ENCODE measurements around the gene UFD1. TPM values are rescaled to one million over a fixed set of nuclear protein-coding genes. Genes with fewer than 3 reads are reported as not detected.
A peak's percentile ranks its signal among the peaks of the same experiment; 100 is the strongest.

Gene UFD1
- total and polyA plus RNA-seq, 2 of the 13 experiments (the other 11 are each of a cell fraction or from before 2014, with no cell fraction given) = 47.9 to 51.1 TPM

DNA sequence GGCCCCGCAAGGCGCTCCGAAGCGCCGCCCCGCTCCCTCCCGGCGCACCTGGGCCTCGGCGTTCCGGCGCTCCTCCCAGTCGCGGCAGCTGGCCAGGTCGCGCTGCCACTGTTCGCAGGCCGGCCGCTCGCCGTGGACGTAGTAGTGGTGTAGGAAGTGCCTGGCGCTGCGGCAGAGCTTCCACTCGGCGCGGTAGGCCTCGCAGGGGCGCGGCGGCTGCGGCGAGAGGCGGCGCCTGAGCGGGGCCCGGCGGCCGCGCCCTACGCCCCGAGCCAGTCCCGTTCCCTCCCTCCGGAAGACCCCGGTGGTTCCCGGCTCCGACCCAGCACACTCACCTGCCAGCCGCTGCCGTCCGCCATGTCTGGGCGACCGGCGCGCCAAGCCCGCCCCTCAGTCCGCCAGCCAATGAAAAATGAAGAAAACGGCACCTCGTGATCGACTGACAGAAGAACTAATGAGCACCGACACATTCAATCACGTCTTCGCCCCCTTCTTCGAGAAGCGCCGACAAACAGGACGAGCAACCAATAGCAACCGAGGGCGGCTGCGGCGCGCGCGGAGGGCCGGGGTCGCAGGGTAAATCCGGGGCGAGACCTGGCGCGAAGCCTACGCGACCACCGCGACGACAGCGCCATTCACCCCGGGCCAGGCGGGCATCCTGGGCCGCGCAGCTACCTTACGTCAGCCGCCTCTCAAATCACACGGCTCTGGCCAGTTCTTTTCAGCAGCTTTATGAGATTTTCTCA, 31.5 kb downstream of the UFD1 start, which contains the start of gene C22orf39 (continued):
- no peak for TF ChIP-seq KAT7 (CRISPR knock-in tag; IDR thresholded peaks at IDR 0.05; ENCODE audit: borderline replicate concordance)
- no peak for TF ChIP-seq MLLT10 (CRISPR knock-in tag; IDR thresholded peaks at IDR 0.05)
- TF ChIP-seq SSRP1 (CRISPR knock-in tag; IDR thresholded peaks at IDR 0.05) = no peak
- no peak for TF ChIP-seq AKAP8 (CRISPR knock-in tag; IDR thresholded peaks at IDR 0.05)
- peak; percentile 90 for TF ChIP-seq ZFX (CRISPR knock-in tag; IDR thresholded peaks at IDR 0.05; ENCODE audit: low read depth)
- TF ChIP-seq KDM1A (CRISPR knock-in tag; IDR thresholded peaks at IDR 0.05) = no peak
- no peak for TF ChIP-seq NR3C1 (CRISPR knock-in tag; IDR thresholded peaks at IDR 0.05)
- TF ChIP-seq, protein P1, sequence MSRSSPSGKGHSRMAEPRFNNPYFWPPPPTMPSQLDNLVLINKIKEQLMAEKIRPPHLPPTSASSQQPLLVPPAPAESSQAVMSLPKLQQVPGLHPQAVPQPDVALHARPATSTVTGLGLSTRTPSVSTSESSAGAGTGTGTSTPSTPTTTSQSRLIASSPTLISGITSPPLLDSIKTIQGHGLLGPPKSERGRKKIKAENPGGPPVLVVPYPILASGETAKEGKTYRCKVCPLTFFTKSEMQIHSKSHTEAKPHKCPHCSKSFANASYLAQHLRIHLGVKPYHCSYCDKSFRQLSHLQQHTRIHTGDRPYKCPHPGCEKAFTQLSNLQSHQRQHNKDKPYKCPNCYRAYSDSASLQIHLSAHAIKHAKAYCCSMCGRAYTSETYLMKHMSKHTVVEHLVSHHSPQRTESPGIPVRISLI (CRISPR knock-in tag; IDR thresholded peaks at IDR 0.05; ENCODE audit: borderline replicate concordance) = no peak
- no peak for TF ChIP-seq TAF15 (IDR thresholded peaks at IDR 0.05; ENCODE audit: low read depth, low read length, poor library complexity, severe bottlenecking)
- TF ChIP-seq, protein P2, sequence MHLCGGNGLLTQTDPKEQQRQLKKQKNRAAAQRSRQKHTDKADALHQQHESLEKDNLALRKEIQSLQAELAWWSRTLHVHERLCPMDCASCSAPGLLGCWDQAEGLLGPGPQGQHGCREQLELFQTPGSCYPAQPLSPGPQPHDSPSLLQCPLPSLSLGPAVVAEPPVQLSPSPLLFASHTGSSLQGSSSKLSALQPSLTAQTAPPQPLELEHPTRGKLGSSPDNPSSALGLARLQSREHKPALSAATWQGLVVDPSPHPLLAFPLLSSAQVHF (CRISPR knock-in tag; IDR thresholded peaks at IDR 0.05) = no peak
- TF ChIP-seq, protein P3, sequence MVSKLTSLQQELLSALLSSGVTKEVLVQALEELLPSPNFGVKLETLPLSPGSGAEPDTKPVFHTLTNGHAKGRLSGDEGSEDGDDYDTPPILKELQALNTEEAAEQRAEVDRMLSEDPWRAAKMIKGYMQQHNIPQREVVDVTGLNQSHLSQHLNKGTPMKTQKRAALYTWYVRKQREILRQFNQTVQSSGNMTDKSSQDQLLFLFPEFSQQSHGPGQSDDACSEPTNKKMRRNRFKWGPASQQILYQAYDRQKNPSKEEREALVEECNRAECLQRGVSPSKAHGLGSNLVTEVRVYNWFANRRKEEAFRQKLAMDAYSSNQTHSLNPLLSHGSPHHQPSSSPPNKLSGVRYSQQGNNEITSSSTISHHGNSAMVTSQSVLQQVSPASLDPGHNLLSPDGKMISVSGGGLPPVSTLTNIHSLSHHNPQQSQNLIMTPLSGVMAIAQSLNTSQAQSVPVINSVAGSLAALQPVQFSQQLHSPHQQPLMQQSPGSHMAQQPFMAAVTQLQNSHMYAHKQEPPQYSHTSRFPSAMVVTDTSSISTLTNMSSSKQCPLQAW (CRISPR knock-in tag; IDR thresholded peaks at IDR 0.05) = peak; percentile 29; the same call in 1 of the 2 replicates
- no peak for TF ChIP-seq SYNCRIP (IDR thresholded peaks at IDR 0.05; ENCODE audit: insufficient read depth, low read depth, low read length)
- TF ChIP-seq KDM3A (CRISPR knock-in tag; IDR thresholded peaks at IDR 0.05; ENCODE audit: low read depth) = no peak
- TF ChIP-seq, protein P4, sequence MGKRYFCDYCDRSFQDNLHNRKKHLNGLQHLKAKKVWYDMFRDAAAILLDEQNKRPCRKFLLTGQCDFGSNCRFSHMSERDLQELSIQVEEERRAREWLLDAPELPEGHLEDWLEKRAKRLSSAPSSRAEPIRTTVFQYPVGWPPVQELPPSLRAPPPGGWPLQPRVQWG (CRISPR knock-in tag; IDR thresholded peaks at IDR 0.05; ENCODE audit: borderline replicate concordance, low read depth) = no peak
- TF ChIP-seq ZNF589 (CRISPR knock-in tag; conservative IDR thresholded peaks at IDR 0.05) = no peak; the same call in 1 of the 2 replicates
- no peak for TF ChIP-seq ZMYM2 (CRISPR knock-in tag; IDR thresholded peaks at IDR 0.05)
- TF ChIP-seq RELA (CRISPR knock-in tag; IDR thresholded peaks at IDR 0.05) = no peak
- TF ChIP-seq JUN (CRISPR knock-in tag; IDR thresholded peaks at IDR 0.05) = no peak
- TF ChIP-seq NKX3-1 (CRISPR knock-in tag; IDR thresholded peaks at IDR 0.05) = no peak; the same call in 1 of the 2 replicates

All from HepG2 (cell line).